HepG2 (cell line): ENCODE data around the gene EID3. TPM values are rescaled to one million over a fixed set of nuclear protein-coding genes. Genes with fewer than 3 reads are reported as not detected.
A peak's percentile ranks its signal among the peaks of the same experiment; 100 is the strongest.

Experiments
- ATAC-seq: fragments of 200-7000 bp; cut with Tn5 transposase; 3 replicates; pipeline ENCODE4 v1.9.1; 2020; ENCODE audit warnings: mild to moderate bottlenecking, moderate library complexity
- BruUV-seq: library from RNA; stranded (reverse); fragments of 400-500 nt; replicated peaks from 2 replicates; lab custom pipeline; 2021; lab: Mats Ljungman, UMichigan
- CTCF ChIA-PET: fragments of 300-600 bp; formaldehyde crosslinking; extraction: SDS; loops from one replicate; lab custom pipeline; 2021; ENCODE audit warnings: low total read pairs, inconsistent platforms, low intra/inter-chr PET ratio; lab: Yijun Ruan, JAX
- POLR2A ChIA-PET: fragments of 350-600 bp; sonication (Branson Sonifier 250); formaldehyde crosslinking; loops from one replicate; lab custom pipeline; 2020; ENCODE audit warnings: antibody characterized with exemption, inconsistent platforms; lab: Yijun Ruan, JAX
- DNase-seq: peaks from one replicate; pipeline ENCODE4 v3.0.0-alpha.2; 2015; ENCODE audit warnings: low spot score
- FAIRE-seq: peaks from 3 replicates; lab custom pipeline; 2011; peaks lifted over from hg19 to GRCh38; lab: Jason Lieb, UNC
- H2AFZ ChIP-seq: one replicate; pipeline ENCODE4 v1.6.1; 2011; ENCODE audit warnings: low read length, inconsistent platforms
- H3K27ac ChIP-seq: fragments of 300-600 bp; 3 replicates; pipeline ENCODE4 v1.8.0; 2011; ENCODE audit warnings: mixed run types, mild to moderate bottlenecking, mixed read lengths, low read length, inconsistent platforms; ENCODE audit not compliant: insufficient read depth; ENCODE audit errors: extremely low read length
- H3K27me3 ChIP-seq, 2 experiments: fragments of 200-600 bp in 1 of 2; 2 replicates in 1 of 2; 3 replicates in 1 of 2; pipeline versions ENCODE4 v1.6.0 to v1.8.0; 2011; ENCODE audit warnings: low read length in 2 of 2, mild to moderate bottlenecking in 2 of 2, moderate library complexity in 2 of 2, inconsistent platforms in 1 of 2; ENCODE audit not compliant: insufficient read depth in 2 of 2, control insufficient read depth in 1 of 2
- H3K36me3 ChIP-seq, 2 experiments: fragments of 200-600 bp in 1 of 2; replicated peaks in 1 of 2; 2 replicates in 1 of 2; 3 replicates in 1 of 2; pipeline versions ENCODE4 v1.5.1 to v1.8.0; 2011; ENCODE audit warnings: low read length in 2 of 2, inconsistent platforms in 1 of 2; ENCODE audit not compliant: insufficient read depth in 2 of 2, control insufficient read depth in 1 of 2
- H3K4me1 ChIP-seq: 2 replicates; pipeline ENCODE4 v1.5.1; 2012; ENCODE audit warnings: low read length, inconsistent platforms; ENCODE audit not compliant: insufficient read depth
- H3K4me2 ChIP-seq: 2 replicates; pipeline ENCODE4 v1.6.0; 2011; ENCODE audit warnings: low read depth, low read length, inconsistent platforms
- H3K4me3 ChIP-seq, 3 experiments: fragments of 200-600 bp in 1 of 3; sonication (generic), shearing (Covaris generic) in 1 of 3; replicated peaks in 1 of 3; 2 replicates each; pipeline ENCODE4 v1.5.1; 2011 to 2016; ENCODE audit warnings: low read length in 3 of 3, inconsistent platforms in 2 of 3, low read depth in 2 of 3, mild to moderate bottlenecking in 2 of 3, control low read depth in 1 of 3, mixed read lengths in 1 of 3; ENCODE audit not compliant: insufficient read depth in 1 of 3
- H3K79me2 ChIP-seq: one replicate; pipeline ENCODE4 v1.6.1; 2011; ENCODE audit warnings: low read length, inconsistent platforms; ENCODE audit not compliant: insufficient read depth
- H3K9ac ChIP-seq: 2 replicates; pipeline ENCODE4 v1.6.0; 2011; ENCODE audit warnings: mild to moderate bottlenecking, low read depth, low read length, inconsistent platforms; ENCODE audit not compliant: insufficient read depth
- H3K9me3 ChIP-seq: 2 replicates; pipeline ENCODE4 v1.5.1; 2012; ENCODE audit warnings: mild to moderate bottlenecking, low read length
- H4K20me1 ChIP-seq: 2 replicates; pipeline ENCODE4 v1.6.0; 2011; ENCODE audit warnings: inconsistent platforms, mild to moderate bottlenecking, low read length, moderate library complexity; ENCODE audit not compliant: insufficient read depth
- ELF4 ChIP-seq: sonication (generic); formaldehyde crosslinking; IDR thresholded peaks from 2 replicates; pipeline ENCODE4 v1.5.0; 2020; ENCODE audit warnings: missing genetic modification reagents, mild to moderate bottlenecking, moderate library complexity, borderline replicate concordance
- FOXP4 ChIP-seq: sonication (generic); formaldehyde crosslinking; IDR thresholded peaks from 2 replicates; pipeline ENCODE4 v1.4.0; 2020; ENCODE audit warnings: missing genetic modification reagents
- HOXA5 ChIP-seq: sonication (generic); formaldehyde crosslinking; IDR thresholded peaks from 2 replicates; pipeline ENCODE4 v1.4.0; 2020; ENCODE audit warnings: missing genetic modification reagents
- MIER3 ChIP-seq: IDR thresholded peaks from 2 replicates; pipeline ENCODE4 v1.6.1; 2016; ENCODE audit warnings: missing compliant biosample characterization, borderline replicate concordance
- POLR2A ChIP-seq, 2 experiments: IDR thresholded peaks; 2 replicates each; pipeline ENCODE4 v1.6.1; 2011; ENCODE audit warnings: low read depth in 2 of 2, low read length in 2 of 2, mild to moderate bottlenecking in 1 of 2, moderate library complexity in 1 of 2; ENCODE audit not compliant: insufficient read depth in 1 of 2
- POLR2AphosphoS2 ChIP-seq: IDR thresholded peaks from 2 replicates; pipeline ENCODE4 v1.6.1; 2011; ENCODE audit warnings: low read depth, low read length, improper control_type of control experiment
- RBFOX2 ChIP-seq: fragments of 200-400 bp; formaldehyde crosslinking; IDR thresholded peaks from 2 replicates; pipeline ENCODE4 v1.6.1; 2017; ENCODE audit warnings: low read depth, mild to moderate bottlenecking, low read length
- RNF219 ChIP-seq: sonication (generic); formaldehyde crosslinking; IDR thresholded peaks from 2 replicates; pipeline ENCODE4 v1.5.0; 2020; ENCODE audit warnings: mild to moderate bottlenecking, missing genetic modification reagents
- SP1 ChIP-seq, 2 experiments: fragments of 450-650 bp in 1 of 2; sonication (generic) in 1 of 2; formaldehyde crosslinking in 1 of 2; IDR thresholded peaks; 2 replicates each; pipeline versions ENCODE4 v1.4.0 to v1.6.1; 2016 to 2020; ENCODE audit warnings: missing genetic modification reagents in 1 of 2
- SRSF9 ChIP-seq: fragments of 200-400 bp; formaldehyde crosslinking; IDR thresholded peaks from 2 replicates; pipeline ENCODE4 v1.6.1; 2018; ENCODE audit warnings: borderline replicate concordance, mild to moderate bottlenecking, low read depth, low read length; ENCODE audit not compliant: insufficient read depth, poor library complexity, severe bottlenecking
- SRY ChIP-seq: sonication (generic); formaldehyde crosslinking; IDR thresholded peaks from 2 replicates; pipeline ENCODE4 v1.8.0; 2022; ENCODE audit warnings: mild to moderate bottlenecking, missing genetic modification reagents
- TBX3 ChIP-seq: fragments of 450-650 bp; IDR thresholded peaks from 2 replicates; pipeline ENCODE4 v1.6.1; 2017; ENCODE audit warnings: antibody characterized with exemption, mild to moderate bottlenecking, inconsistent platforms, borderline replicate concordance
- TCF7 ChIP-seq: sonication (generic); IDR thresholded peaks from 2 replicates; pipeline ENCODE4 v1.6.1; 2016; ENCODE audit warnings: antibody characterized with exemption, low read depth
- ZNF121 ChIP-seq: sonication (generic); formaldehyde crosslinking; IDR thresholded peaks from 2 replicates; pipeline ENCODE4 v1.5.0; 2020; ENCODE audit warnings: mild to moderate bottlenecking, missing genetic modification reagents
- ZNF775 ChIP-seq: sonication (generic); formaldehyde crosslinking; IDR thresholded peaks from 2 replicates; pipeline ENCODE4 v1.4.0; 2020; ENCODE audit warnings: missing genetic modification reagents, mild to moderate bottlenecking, moderate library complexity, borderline replicate concordance
- ZNF879 ChIP-seq: sonication (generic); formaldehyde crosslinking; IDR thresholded peaks from 2 replicates; pipeline ENCODE4 v1.8.1; 2023; ENCODE audit warnings: missing genetic modification reagents
- WGBS: methylation state at CpG from one replicate; pipeline ENCODE4 v1.1.6; 2017; ENCODE audit warnings: low lambda C conversion rate; 5-methylcytosine and 5-hydroxymethylcytosine counted together
- in situ Hi-C: cut with HindIII; loops from 2 replicates; pipeline ENCODE4 v1.10.0; 2017; ENCODE audit warnings: low pct_unique_long_range_greater_than_20kb; ENCODE audit not compliant: extremely low pct_ligation_motif_present
- intact Hi-C: fragments of 100-400 bp; cut with micrococcal nuclease; formaldehyde crosslinking; loops from one replicate; pipeline ENCODE4 v1.10.0; 2022; ENCODE audit not compliant: unreplicated experiment
- polyA plus RNA-seq, 8 experiments: library from polyadenylated mRNA; depleted of rRNA in 3 of 8; stranded (reverse) in 7 of 8; unstranded in 1 of 8; fragments of >200 nt; fragmentation: Illumina TruSeq in 4 of 8; extraction: Trizol in 4 of 8; gene quantifications; 2 replicates each; pipeline versions ENCODE4 v1.2.1 to v1.2.3, GENCODE V29; 2011 to 2016; ENCODE audit warnings: low read depth in 4 of 8, missing spikeins in 1 of 8, mixed read lengths in 1 of 8; ENCODE audit not compliant: insufficient read depth in 1 of 8
- total RNA-seq, 5 experiments: library from RNA; depleted of rRNA; stranded (reverse); fragments of >200 nt; fragmentation: Illumina TruSeq; extraction: Trizol; gene quantifications; 2 replicates each; pipeline ENCODE4 v1.2.3, GENCODE V29; 2016; ENCODE audit warnings: low read depth in 1 of 5

Gene EID3
- total and polyA plus RNA-seq, 2 of the 13 experiments (the other 11 are each of a cell fraction or from before 2014, with no cell fraction given) = 0.38 to 4.5 TPM

- FAIRE-seq (no peak), ATAC-seq (no peak; the same call in 2 of the 3 replicates), DNase-seq (no peak)
- H3K9ac ChIP-seq = no peak overlapping the region
- POLR2A ChIA-PET = interaction anchor here (2.7 kb wide), 1 partner anchor 8 kb away, joined by 15 read pairs; no protein-coding TSS in a partner anchor
- H3K4me3 ChIP-seq = no peak overlapping the region
- CTCF ChIA-PET = no interaction called here
- no peak overlapping the region for H3K27ac ChIP-seq
- peaks cover 67% of the 10 kb centered on the region for H4K20me1 ChIP-seq
- BruUV-seq = no TSS peak
- H3K9me3 ChIP-seq = no peaks in the 10 kb centered on the region
- H2AFZ ChIP-seq = no peak overlapping the region
- peaks cover 5 to 60% of the 10 kb centered on the region in 2 experiments for H3K36me3 ChIP-seq
- peaks cover 89% of the 10 kb centered on the region for H3K79me2 ChIP-seq
- no peak overlapping the region; the same call in 1 of the 2 replicates for H3K4me2 ChIP-seq
- in situ Hi-C loops (no loop called here), intact Hi-C loops (no loop called here)
- no peaks in the 10 kb centered on the region for H3K27me3 ChIP-seq
- WGBS = 85% methylated on average over 9 of the region's 9 CpGs
- peaks cover 74% of the 10 kb centered on the region for H3K4me1 ChIP-seq
- no peak for TF ChIP-seq ZNF775
- no peak for TF ChIP-seq MIER3
- no peak for TF ChIP-seq FOXP4 (CRISPR knock-in tag)
- peak; percentile 56 for TF ChIP-seq RBFOX2
- TF ChIP-seq SRY = no peak
- TF ChIP-seq POLR2A (IDR thresholded peaks at IDR 0.05; ENCODE audit: insufficient read depth in 1 of 2, low read depth in 2 of 2, low read length in 2 of 2) = peak in 1 of 2 experiments; percentile 23; a peak in 1 of 4 replicates
- no peak for TF ChIP-seq ELF4 (CRISPR knock-in tag)
- TF ChIP-seq TCF7 = no peak
- peak; percentile 54; the same call in 1 of the 2 replicates for TF ChIP-seq POLR2AphosphoS2
- TF ChIP-seq ZNF121 (CRISPR knock-in tag) = no peak
- TF ChIP-seq SP1 (IDR thresholded peaks at IDR 0.05) = no peak
- no peak for TF ChIP-seq SP1 (CRISPR knock-in tag; IDR thresholded peaks at IDR 0.05)
- no peak for TF ChIP-seq HOXA5 (CRISPR knock-in tag)
- TF ChIP-seq RNF219 (CRISPR knock-in tag) = no peak
- no peak for TF ChIP-seq SRSF9
- TF ChIP-seq TBX3 = no peak
- TF ChIP-seq ZNF879 (CRISPR knock-in tag) = no peak
Measured at GRCh38 chr12:104294927-104295668, 8.4 kb upstream of the EID3 start.
